ENCODE measurements around the gene RYR1. TPM values are rescaled to one million over a fixed set of nuclear protein-coding genes. Genes with fewer than 3 reads are reported as not detected.

Gene RYR1
- total and polyA plus RNA-seq, 2 of the 8 experiments (the other 6 are each of a cell fraction or from before 2014, with no cell fraction given), result 5.8 to 11.8 TPM

GRCh38 chr19:38512277-38512676, 78.8 kb downstream of the RYR1 start:
- H2AK5ac ChIP-seq (ENCODE audit: low read depth, low read length), result no peak overlapping the region
- H2AFZ ChIP-seq (ENCODE audit: low read length), result no peak overlapping the region
- CTCF ChIA-PET (ENCODE audit: partially characterized antibody), result interaction anchor here (1.3 to 2.4 kb wide), 4 partner anchors 44 to 109 kb away, joined by 3 to 7 read pairs (median 5); partner anchors contain the start of genes EIF3K and FAM98C
- no peak overlapping the region for H2BK12ac ChIP-seq (ENCODE audit: low read depth, low read length)
- H2BK20ac ChIP-seq (ENCODE audit: low read length), result no peak overlapping the region
- H4K5ac ChIP-seq (ENCODE audit: insufficient read length, low read depth, low read length), result no peak overlapping the region
- H2BK15ac ChIP-seq (ENCODE audit: low read length), result no peak overlapping the region
- no peak overlapping the region for H3K9ac ChIP-seq (replicated peaks in 1 of 4; ENCODE audit: extremely low read depth in 1 of 4, low read depth in 3 of 4, low read length in 3 of 4)
- H4K8ac ChIP-seq (ENCODE audit: extremely low read depth, insufficient read depth, low read length), result no peak overlapping the region
- no peak overlapping the region for H4K91ac ChIP-seq (replicated peaks; ENCODE audit: insufficient read length, low read length)
- no peak overlapping the region for H3K56ac ChIP-seq (replicated peaks; ENCODE audit: insufficient read length, low read depth, low read length)
- H3K4ac ChIP-seq (replicated peaks; ENCODE audit: insufficient read length, low read depth, low read length), result no peak overlapping the region
- no peak overlapping the region for H3K4me3 ChIP-seq (ENCODE audit: extremely low read depth in 1 of 4, insufficient read depth in 2 of 4, low read depth in 3 of 4, low read length in 4 of 4)
- H3K27ac ChIP-seq (ENCODE audit: low read depth, low read length), result no peak overlapping the region
- 93% methylated on average over 19 of the region's 19 CpGs; no CpG with 5 or more reads in 1 of the 2 experiments for WGBS, 2 experiments (ENCODE audit: extremely low coverage in 1 of 2, insufficient coverage in 1 of 2, insufficient read length in 1 of 2, insufficient replicate concordance in 2 of 2, low coverage in 1 of 2, low lambda C conversion rate in 2 of 2, missing lambda C conversion rate in 1 of 2)
- no peak overlapping the region for H2BK5ac ChIP-seq (ENCODE audit: low read depth, low read length)
- H3K9me3 ChIP-seq (ENCODE audit: insufficient read depth in 2 of 2, low read depth in 1 of 2, low read length in 1 of 2), result no peaks in the 10 kb centered on the region
- DNase-seq (ENCODE audit: low read depth in 1 of 2, low spot score in 2 of 2) (no peak), FAIRE-seq (no peak)
- peaks cover 0 to 2% of the 10 kb centered on the region in 2 experiments for H4K20me1 ChIP-seq (replicated peaks in 1 of 2; ENCODE audit: control insufficient read depth in 1 of 2, insufficient read depth in 2 of 2, low read length in 2 of 2)
- no peaks in the 10 kb centered on the region for H3K27me3 ChIP-seq (replicated peaks in 1 of 4; ENCODE audit: control insufficient read depth in 3 of 4, extremely low read depth in 1 of 4, insufficient read depth in 3 of 4, low read length in 3 of 4)
- TF ChIP-seq E2F6 (IDR thresholded peaks at IDR 0.05) (no peak), GTF2F1 (IDR thresholded peaks at IDR 0.05; ENCODE audit: borderline replicate concordance, low read depth, low read length) (no peak), POU5F1 (IDR thresholded peaks at IDR 0.05; ENCODE audit: low read depth, low read length) (no peak), SP1 (IDR thresholded peaks at IDR 0.05; ENCODE audit: low read depth, low read length) (no peak), JUND (IDR thresholded peaks at IDR 0.05; ENCODE audit: low read length) (no peak), ATF2 (IDR thresholded peaks at IDR 0.05; ENCODE audit: low read length) (no peak), KDM5A (IDR thresholded peaks at IDR 0.05; ENCODE audit: low read length) (no peak), CHD1 (IDR thresholded peaks at IDR 0.05; ENCODE audit: low read depth, low read length) (no peak), PHF8 (conservative IDR thresholded peaks at IDR 0.05; ENCODE audit: low read depth, low read length) (no peak)
- H3K23ac ChIP-seq (ENCODE audit: insufficient read length), result no peak overlapping the region
- no peak overlapping the region for H2BK120ac ChIP-seq (replicated peaks; ENCODE audit: low read depth, low read length)
- POLR2A ChIA-PET (ENCODE audit: partially characterized antibody), result interaction anchor here (0.9 to 2.5 kb wide), 6 partner anchors 9 to 109 kb away, joined by 3 to 8 read pairs (median 4); partner anchors contain the start of gene FAM98C
- no peak overlapping the region for H3K18ac ChIP-seq (ENCODE audit: extremely low read depth, low read length)
- no peaks in the 10 kb centered on the region for H3K79me1 ChIP-seq (ENCODE audit: low read depth, low read length)
- no peak overlapping the region for H3K14ac ChIP-seq (ENCODE audit: insufficient read length)
- H3K4me2 ChIP-seq (ENCODE audit: insufficient read depth in 1 of 2, low read depth in 2 of 2, low read length in 2 of 2), result no peak overlapping the region
- H3K4me1 ChIP-seq (replicated peaks in 1 of 4; ENCODE audit: control insufficient read depth in 3 of 4, insufficient read depth in 4 of 4, low read length in 3 of 4), result peaks cover 0 to 4% (median 0%) of the 10 kb centered on the region in 4 experiments; a peak in 1 of 7 replicates
- peaks cover 0 to 11% (median 1%) of the 10 kb centered on the region in 4 experiments; a peak in 4 of 8 replicates for H3K36me3 ChIP-seq (ENCODE audit: control insufficient read depth in 2 of 4, insufficient read depth in 4 of 4, low read length in 3 of 4)
- H3K23me2 ChIP-seq (ENCODE audit: low read depth, low read length), result no peaks in the 10 kb centered on the region
- H3K79me2 ChIP-seq (ENCODE audit: control insufficient read depth in 1 of 2, insufficient read depth in 2 of 2, low read length in 2 of 2), result no peaks in the 10 kb centered on the region
